ENCODE measurements around the gene TET1.
"Not testable (repeated sequence)": the region's sequence is repeated elsewhere in the genome, so short reads cannot be mapped to it uniquely, and the experiment has no call there.

TET1 gene

DNA sequence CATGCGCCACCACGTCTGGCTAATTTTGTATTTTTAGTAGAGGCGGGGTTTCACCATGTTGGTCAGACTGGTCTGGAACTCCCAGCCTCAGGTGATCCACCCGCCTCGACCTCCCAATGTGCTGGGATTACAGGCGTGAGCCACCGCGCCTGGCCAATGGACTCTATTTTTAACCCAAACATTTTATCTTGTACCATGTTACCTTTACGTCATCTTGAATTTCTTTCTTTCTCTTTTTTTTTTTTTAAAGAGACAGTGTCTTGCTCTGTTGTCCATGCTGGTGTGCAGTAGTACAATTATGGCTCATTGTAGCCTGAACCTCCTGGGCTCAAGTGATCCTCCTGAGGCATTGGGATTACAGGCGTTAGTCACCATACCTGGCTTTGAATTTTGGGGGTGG, 57.6 kb downstream of the TET1 start:
- not testable (repeated sequence) for DNase-seq

DNA sequence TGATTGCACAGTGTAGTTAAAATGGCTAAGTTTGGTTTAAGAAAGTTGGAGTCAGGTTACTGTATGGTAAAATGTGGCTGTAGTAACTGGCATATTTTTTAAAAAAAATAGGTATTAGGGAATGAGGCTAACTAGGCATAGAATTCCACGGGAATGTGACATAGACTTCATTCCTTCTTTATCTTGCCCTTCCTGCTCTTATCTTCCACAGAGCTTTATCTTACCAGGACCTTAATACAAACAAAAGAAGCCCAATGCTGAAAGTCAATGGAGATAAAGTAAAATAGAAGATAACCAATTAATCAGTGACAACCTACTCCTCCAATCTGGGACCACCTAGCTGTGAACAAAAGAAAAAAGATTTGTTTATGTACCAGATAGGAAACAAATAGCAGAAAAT, 58.1 kb downstream of the TET1 start:
- DNase-seq: no peak

DNA sequence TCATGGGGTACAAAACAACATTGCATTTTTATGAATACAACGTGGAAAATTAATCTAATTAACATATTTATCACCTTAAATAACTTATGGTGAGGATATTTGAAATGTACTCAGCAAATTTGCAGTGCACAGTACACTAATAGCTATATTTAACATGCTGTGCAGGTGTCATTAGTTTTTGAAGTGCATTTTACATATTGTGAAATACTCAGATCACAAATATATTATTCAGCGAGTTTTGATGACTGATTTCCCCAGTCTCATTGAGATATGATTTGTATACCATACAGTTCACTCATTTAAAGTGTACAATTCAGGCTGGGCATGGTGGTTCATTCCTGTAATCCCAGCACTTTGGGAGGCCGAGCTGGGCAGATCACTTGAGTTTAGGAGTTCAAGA, 59.5 kb downstream of the TET1 start:
- DNase-seq: no peak

DNA sequence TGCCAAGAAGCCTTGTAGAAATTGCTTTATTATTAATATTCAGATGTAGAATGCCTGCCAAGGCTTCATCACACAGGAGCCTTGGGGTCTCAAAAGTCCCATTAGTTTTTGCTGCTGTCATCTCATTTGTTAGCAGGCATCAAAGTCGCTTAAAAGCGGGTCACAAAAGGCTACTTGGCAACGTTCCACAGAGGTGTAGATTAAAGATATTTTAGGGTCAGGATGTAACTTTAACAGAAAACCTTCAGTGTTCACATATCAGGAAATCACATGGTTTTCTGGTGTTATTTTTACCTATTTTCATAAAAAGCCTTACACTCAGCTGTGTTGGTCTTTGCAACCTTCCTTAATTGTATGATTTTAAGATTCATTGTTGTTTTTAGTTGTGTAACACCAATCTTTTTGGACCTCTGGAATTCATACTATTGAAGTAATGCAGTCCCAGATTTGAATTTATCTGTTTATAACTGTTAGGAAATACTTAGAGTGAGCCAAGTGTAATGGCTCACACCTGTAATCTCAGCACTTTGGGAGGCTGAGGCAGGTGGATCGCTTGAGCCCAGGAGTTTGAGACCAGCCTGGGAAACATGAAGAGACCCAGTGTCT, 65.3 kb downstream of the TET1 start:
- DNase-seq: peak; percentile 11

DNA sequence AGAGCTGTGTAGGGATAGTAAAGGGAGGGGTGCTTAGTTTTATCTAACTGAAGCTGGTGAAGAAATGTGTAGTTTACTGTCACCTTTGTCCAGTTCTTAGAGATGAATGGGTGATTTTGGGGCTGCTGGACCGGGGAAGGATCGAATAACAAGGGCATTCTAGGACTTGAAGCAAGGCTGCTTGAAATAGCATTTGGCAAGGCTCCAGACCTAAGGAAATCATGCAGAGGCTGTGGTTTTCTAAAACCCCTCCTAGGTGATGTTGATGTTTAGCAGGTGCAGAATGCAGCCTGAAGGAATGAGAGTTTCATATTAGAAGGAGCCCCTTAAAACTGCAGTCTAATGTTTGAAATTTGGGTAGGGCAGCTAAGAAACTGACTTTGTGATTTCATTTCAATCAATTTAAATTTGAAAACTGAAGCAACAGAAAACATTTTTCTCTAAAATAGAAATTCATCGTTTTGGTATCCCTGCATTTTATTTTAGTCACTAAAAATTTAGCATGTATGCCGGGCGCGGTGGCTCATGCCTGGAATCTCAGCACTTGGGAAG, 68.5 kb downstream of the TET1 start:
- DNase-seq: peak; percentile 18

GRCh38 chr10:68632271-68632560, 72.1 kb downstream of the TET1 start:
- DNase-seq: not testable (repeated sequence)

GRCh38 chr10:68633281-68633680, 73.1 kb downstream of the TET1 start:
- no peak for DNase-seq

DNA sequence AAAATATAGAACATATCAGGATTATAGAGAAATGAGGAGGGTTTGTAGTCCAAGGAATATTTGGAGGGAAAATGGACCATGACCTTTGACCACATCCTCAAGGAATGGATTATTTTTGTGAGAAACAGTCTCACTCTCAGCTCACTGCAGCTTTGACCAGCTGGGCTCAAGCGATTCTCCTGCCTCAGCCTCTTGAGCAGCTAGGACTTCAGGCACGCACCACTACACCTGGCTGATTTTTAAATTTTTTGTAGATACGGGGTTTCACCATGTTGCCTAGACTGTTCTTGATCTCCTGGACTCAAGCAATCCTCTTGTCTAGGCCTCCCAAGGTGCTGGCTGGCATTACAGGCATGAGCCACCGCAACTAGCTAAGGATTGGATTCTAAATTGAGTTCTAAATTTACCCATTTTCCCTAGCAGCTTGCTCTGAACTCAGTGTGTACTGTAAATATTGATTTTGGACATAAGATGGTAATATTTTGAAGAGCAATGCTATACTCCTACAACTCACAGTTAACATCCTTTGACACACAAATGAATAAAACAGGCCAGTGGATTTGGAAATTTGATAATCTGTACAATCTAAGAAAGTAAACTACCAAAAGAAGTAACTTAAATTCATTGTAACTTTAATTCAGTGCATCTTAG, 73.8 kb downstream of the TET1 start:
- DNase-seq: no peak

DNA sequence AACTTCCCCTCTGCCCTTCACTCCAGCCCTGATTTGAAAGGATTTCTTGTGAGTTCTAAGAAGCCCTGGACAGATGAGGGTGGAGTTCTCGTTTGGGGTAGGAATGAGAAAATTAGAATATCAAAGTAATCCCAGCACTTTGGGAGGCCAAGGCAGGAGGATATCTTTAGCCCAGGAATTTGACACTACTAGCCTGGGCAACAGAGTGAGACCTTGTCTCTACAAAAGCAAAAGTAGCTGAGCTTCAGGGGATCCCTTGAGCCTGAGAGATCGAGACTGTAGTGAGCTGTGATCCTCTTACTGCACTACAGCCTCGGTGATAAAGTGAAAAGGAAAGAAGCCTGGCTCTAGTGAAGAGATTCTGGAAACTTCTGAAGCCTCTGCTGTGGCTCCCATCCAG, 76.2 kb downstream of the TET1 start:
- DNase-seq: no peak

GRCh38 chr10:68643550-68643949, 83.4 kb downstream of the TET1 start:
- not testable (repeated sequence) for DNase-seq

- no peak for DNase-seq
Measured at GRCh38 chr10:68647672-68648341, 87.7 kb downstream of the TET1 start.

GRCh38 chr10:68655620-68656126, 95.5 kb downstream of the TET1 start:
- no peak for DNase-seq

DNA sequence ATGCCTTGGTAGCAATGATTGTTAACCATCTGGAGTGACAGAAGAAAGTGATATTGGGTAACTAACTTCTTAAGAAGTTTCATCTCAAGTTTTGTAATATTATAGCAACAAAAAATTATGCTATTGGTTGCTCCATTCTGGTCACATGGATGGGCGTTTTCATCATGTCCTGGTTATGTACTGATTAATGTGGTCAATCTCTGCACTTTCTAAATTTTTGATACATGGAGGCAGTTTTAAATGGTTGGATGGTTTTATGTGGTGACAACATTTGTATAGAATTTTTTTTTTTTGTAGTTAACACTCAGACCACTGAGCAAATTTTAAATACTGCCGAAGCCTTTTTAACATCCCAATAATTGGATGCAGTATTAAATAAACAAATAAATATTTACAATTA, 105.7 kb downstream of the TET1 start:
- no peak for DNase-seq

GRCh38 chr10:68666280-68666760, 106.2 kb downstream of the TET1 start:
- DNase-seq: no peak

- DNase-seq: no peak
Measured at GRCh38 chr10:68668231-68668630, 108.1 kb downstream of the TET1 start.

DNA sequence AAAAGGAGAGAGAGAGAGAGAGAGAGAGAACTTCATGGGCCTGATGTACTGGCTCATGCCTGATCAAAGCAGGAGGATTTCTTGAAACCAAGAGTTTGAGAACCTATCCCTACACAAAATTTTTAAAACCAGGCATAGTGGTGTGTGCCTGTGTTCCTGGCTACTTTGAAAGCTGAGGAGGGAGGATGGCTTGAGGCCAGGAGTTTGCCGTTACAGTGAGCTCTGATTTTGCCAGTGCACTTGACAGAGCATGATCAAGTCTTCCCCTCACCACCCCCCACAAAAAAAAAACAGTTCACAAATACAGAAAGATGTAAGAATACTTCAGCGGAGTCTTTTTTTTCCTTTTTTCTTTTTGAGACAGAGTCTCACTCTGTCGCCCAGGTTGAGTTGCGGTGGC, 108.8 kb downstream of the TET1 start:
- DNase-seq: no peak

DNA sequence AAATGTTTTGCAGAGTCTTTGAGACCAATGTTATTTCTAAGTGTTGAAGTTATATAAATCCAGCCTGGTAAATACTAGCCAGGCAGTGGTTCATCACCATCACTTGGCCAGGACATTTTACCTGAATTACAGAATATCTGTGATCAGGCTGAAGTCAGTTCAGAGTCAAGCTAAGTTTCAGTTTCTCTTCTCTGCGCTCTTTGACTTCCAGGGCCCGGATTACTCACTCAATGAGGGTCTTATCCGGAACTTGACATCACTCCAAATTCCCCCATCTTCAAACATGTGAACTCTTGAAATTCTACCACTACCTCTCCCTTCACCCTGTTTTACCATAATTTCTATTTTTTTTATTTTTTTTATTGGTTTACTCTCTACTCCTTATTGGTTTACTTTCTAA, 124.3 kb downstream of the TET1 start:
- DNase-seq: no peak

DNA sequence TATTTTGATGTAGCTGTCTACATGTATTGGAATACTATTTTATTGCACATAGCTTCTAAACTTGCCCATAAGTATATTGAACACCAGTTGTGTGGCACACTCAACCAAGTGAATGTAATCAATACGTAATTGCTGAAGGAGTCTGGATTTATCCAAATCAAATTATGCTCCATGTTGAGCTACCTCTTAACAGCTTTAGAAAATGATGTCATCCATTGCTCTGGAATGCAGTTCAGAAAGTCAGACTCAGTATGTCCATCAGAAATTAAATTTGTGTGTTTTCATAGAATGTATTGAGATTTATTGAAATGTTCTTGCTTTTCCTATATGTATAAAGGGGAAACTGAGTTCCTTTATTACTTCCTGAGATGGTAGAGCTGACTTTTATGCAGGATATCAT, 135.9 kb downstream of the TET1 start:
- DNase-seq: no peak

GRCh38 chr10:68697106-68697505, 137.0 kb downstream of the TET1 start:
- no peak for DNase-seq

DNA sequence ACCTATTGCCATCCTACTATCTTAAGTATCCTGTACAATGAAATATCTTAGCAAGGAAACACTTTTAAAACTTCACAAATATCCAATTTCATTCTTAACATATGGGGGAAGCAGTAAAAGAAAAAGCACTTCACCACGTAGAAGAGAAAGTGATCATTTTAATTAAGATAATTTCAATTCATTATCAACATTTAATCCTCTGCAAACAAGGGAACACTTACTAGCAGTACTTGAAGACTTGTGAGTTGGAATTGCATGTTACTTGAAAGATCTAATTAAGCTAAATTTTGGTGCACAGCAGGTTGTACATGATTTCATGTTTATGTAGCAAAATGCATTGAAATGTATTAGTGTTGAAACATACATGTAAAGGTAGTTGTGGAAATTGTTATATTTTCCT, 140.1 kb downstream of the TET1 start:
- no peak for DNase-seq

GRCh38 chr10:68705548-68705947, 145.4 kb downstream of the TET1 start:
- no peak for DNase-seq

DNA sequence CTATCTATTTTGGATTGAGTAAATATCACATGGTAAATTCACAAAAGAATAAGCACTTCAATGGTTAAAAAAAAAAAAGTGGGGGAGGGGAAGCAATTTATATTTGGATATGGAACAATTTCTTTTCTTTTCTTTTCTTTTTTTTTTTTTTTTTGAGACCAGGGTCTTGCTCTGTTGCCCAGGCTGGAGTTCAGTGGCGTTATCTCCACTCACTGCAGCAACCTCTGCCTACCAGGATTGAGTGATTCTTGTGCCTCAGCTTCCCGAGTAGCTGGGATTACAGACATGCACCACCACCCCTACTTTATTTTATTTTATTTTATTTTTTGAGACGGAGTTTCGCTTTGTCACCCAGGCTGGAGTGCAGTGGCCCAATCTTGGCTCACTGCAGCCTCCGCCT, 148.8 kb downstream of the TET1 start:
- DNase-seq: not testable (repeated sequence)

GRCh38 chr10:68713065-68713464, 152.9 kb downstream of the TET1 start:
- not testable (repeated sequence) for DNase-seq

DNA sequence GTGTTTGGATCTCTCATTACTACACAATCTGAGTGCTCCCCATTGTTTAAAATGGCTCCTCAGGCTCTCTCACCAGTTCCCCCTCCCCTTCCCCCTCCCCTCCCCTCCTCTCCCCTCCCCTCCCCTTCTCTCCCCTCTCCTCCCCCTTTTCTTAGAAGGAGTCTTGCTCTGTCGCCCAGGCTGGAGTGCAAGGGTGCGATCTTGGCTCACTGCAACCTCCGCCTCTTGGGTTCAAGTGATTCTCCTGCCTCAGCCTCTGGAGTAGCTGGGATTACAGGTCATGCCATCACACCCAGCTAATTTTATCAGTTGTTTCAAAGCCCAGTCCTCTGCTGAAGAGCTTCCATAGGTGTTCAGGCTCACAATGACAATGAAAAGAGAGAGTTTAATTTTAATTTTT, 157.3 kb downstream of the TET1 start:
- DNase-seq: no peak

All from NCI-H82 (cell line).